GM12864 (cell line): Measurements from ENCODE around the gene ADGRG3.

ENCODE experiments used
- DNase-seq: peaks from one replicate; pipeline ENCODE4 v3.0.0-alpha.2; 2011; ENCODE audit warnings: low read depth
- H3K4me3 ChIP-seq: 2 replicates; pipeline ENCODE4 v1.5.1; 2011; ENCODE audit warnings: mild to moderate bottlenecking, low read depth, low read length, control low read depth
- CTCF ChIP-seq: IDR thresholded peaks from 2 replicates; pipeline ENCODE4 v1.5.1; 2011; ENCODE audit warnings: low read depth, mild to moderate bottlenecking, moderate library complexity, low read length, control low read depth, inconsistent platforms; ENCODE audit errors: missing control alignments

ADGRG3 gene

GRCh38 chr16:57623251-57624043 is 44.7 kb upstream of the ADGRG3 start:
- TF ChIP-seq CTCF = no peak
- H3K4me3 ChIP-seq = no peak overlapping the region
- no peak for DNase-seq

- no peak for TF ChIP-seq CTCF
- H3K4me3 ChIP-seq = no peak overlapping the region
- no peak for DNase-seq
Measured at GRCh38 chr16:57624044-57624688, 43.9 kb upstream of the ADGRG3 start.

- DNase-seq = no peak
- no peak for TF ChIP-seq CTCF
- no peak overlapping the region for H3K4me3 ChIP-seq
Measured at GRCh38 chr16:57624806-57625500, 43.2 kb upstream of the ADGRG3 start.

- H3K4me3 ChIP-seq = no peak overlapping the region
- DNase-seq = no peak
- TF ChIP-seq CTCF = no peak
Measured at GRCh38 chr16:57626420-57627170, 41.5 kb upstream of the ADGRG3 start.

GRCh38 chr16:57627184-57627871 is 40.8 kb upstream of the ADGRG3 start:
- TF ChIP-seq CTCF = no peak
- H3K4me3 ChIP-seq = no peak overlapping the region
- no peak for DNase-seq
